GM12874 (cell line): ENCODE data around the gene ATP8B4.

ENCODE experiments used
- TF ChIP-seq, protein P1 (sequence below): IDR thresholded peaks from 2 replicates; pipeline ENCODE4 v1.5.1; 2011; ENCODE audit warnings: low read depth, mild to moderate bottlenecking, control low read depth, low read length, moderate library complexity; ENCODE audit not compliant: insufficient read depth

ATP8B4 gene

DNA sequence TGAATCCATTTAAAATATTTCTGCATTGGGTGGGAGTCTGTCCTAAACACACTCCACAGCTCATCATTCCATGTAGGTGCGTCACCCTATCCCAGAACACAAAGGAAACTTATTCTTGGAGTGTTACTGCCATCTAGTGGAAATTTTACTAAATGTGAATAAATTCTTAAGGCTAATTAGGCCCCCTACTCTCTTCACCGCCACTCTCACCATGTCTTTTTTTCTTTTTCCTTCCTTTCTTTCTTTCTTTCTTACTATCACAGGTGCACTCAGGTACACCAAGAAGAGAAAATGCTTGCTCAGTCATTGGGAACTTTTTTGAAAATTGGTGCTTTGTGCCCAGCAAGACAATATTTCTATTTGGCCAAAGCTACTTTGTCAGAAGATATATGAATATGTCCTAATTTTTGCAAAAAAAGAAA, 26.4 kb upstream of the ATP8B4 start:
- TF ChIP-seq, protein P1, sequence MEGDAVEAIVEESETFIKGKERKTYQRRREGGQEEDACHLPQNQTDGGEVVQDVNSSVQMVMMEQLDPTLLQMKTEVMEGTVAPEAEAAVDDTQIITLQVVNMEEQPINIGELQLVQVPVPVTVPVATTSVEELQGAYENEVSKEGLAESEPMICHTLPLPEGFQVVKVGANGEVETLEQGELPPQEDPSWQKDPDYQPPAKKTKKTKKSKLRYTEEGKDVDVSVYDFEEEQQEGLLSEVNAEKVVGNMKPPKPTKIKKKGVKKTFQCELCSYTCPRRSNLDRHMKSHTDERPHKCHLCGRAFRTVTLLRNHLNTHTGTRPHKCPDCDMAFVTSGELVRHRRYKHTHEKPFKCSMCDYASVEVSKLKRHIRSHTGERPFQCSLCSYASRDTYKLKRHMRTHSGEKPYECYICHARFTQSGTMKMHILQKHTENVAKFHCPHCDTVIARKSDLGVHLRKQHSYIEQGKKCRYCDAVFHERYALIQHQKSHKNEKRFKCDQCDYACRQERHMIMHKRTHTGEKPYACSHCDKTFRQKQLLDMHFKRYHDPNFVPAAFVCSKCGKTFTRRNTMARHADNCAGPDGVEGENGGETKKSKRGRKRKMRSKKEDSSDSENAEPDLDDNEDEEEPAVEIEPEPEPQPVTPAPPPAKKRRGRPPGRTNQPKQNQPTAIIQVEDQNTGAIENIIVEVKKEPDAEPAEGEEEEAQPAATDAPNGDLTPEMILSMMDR: peak; percentile 16; the same call in 1 of the 2 replicates

DNA sequence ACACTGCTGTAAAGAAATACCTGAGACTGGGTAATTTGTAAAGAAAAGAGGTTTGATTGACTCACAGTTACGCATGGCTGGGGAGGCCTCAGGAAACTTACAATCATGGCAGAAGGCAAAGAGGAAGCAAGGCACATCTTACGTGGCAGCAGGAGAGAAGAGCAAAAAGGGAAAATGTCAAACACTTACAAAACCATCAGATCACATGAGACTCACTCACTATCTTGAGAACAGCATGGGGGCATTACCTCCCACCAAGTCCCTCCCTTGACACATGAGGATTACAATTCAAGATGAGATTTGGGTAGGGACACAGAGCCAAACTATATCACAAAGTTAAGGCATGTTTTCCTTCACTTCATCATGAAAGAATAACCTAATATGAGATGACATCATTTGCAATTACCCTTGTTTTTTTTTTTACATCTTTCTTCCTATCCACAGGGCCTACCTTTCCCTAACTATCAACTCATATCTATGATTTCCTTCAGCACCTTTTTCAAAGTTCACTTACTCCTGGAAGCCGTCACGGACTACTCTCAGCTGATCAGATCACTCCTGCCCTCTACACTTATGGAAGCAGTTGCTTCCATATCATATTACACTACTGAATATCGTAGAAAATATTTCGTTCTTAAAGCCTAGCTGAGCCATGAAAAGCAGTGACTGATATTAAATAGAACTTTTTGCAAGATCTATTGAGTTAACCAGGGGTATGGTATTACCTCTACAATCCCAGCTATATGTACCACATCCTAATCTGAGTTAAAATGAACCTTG, 25.5 kb upstream of the ATP8B4 start:
- TF ChIP-seq, protein P1: no peak

DNA sequence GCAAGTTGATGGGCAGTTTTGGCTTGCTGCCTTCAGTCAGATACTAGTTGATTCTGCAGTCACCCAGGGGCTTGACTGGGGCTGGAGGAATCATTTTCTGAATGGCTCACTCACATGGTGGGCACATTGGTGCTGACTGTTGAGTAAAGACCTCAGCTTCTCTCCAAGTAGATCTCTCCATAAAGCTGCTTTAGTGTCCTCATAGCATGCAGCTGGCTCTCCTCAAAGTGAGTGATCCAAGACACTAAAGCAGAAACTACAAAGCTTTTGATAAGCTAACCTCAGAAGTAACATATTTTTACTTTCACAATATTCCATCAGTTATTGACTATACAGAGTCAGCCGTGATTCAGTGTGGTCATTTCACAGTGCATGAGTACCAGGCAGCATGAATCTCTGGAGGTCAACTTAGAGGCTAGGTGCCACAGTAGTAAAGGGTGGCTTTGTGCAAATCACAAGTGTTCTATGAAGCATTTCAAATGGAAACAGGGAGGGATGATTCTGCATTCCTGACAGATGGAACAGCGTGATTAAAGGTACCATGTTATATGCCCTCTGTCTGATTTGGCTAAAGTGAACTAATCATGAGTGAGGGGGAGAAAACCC, 24.3 kb upstream of the ATP8B4 start:
- TF ChIP-seq, protein P1: no peak

DNA sequence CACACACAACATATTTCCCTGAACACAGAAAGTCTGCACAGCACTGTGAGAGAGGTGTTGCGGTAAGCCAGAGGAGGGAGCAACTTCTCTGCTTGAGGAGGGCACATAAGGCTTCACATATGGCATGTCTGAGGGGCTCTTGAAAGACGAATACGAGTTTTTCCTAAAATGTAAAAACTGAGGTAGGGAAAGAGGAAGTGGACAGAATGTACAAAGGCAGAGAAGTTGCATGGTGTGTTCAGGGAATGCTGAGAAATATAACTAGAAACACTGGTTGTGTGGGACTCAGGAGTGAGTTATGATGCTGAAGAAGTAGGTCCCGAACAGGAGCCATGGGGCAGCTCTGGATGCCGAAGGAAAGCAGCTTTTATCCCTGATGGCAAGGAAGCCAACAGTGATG, 22.8 kb upstream of the ATP8B4 start:
- TF ChIP-seq, protein P1: no peak

DNA sequence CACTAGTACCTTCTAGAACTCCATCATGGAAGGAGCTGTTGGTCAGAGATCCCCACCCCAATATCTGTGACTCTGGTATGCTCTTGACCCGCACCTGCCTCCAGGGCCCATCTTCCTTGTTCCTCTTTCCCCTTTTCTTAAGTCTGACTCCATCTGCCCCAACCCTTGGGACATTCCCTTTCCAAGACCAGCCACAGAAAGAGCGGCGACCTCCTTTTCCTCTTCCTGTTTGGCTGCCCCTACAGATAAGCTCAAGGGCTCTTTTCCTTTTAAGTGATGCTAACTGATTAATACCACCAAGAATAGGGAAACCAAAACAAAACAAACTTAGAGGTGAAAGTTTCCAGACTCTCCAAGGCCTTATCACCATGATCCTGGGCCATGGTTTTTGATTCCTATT, 21.9 kb upstream of the ATP8B4 start:
- TF ChIP-seq, protein P1: no peak

DNA sequence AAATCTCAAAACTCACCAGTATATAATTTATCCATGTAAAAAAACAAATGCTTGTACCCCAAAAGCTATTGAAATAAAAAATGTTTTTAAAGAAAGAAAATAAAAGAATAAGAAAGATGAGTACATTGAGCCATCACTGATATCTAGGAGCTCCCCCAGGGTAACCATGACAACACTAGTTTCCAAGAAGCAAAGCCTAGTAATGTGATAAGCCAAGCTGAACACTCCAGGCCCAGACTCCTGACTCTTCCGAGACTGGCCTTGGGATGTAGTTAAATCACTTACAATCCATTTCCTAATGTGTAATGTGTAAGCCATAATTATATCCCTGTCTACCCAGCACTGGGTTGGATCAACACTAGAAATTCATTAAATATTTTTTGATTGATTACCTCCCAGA, 21.1 kb upstream of the ATP8B4 start:
- TF ChIP-seq, protein P1: no peak

DNA sequence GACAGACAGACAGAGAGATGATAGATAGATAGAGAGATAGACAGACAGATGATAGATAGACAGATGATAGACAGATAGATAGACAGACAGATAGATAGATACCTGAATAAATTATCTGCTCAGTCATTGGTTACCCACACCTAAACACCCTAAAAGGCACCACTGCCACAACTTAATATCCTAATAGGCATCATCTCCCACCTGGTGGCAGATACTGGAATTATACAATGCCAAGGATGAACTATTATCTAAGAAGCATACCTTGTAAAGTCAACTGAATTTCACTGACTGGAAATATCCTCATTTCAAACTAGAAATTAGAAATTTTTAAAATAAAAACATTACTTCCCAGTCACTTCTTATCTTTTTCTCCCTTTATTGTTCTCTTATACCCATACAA, 19.4 kb upstream of the ATP8B4 start:
- TF ChIP-seq, protein P1: no peak
